NCI-H1092 (cell line): ENCODE results near the gene ADPRHL1.
"Not testable (repeated sequence)": the region's sequence is repeated elsewhere in the genome, so short reads cannot be mapped to it uniquely, and the experiment has no call there.

Experiments
- DNase-seq: peaks from one replicate; lab custom pipeline; 2025; lab: John Stamatoyannopoulos, UW

Gene ADPRHL1

DNA sequence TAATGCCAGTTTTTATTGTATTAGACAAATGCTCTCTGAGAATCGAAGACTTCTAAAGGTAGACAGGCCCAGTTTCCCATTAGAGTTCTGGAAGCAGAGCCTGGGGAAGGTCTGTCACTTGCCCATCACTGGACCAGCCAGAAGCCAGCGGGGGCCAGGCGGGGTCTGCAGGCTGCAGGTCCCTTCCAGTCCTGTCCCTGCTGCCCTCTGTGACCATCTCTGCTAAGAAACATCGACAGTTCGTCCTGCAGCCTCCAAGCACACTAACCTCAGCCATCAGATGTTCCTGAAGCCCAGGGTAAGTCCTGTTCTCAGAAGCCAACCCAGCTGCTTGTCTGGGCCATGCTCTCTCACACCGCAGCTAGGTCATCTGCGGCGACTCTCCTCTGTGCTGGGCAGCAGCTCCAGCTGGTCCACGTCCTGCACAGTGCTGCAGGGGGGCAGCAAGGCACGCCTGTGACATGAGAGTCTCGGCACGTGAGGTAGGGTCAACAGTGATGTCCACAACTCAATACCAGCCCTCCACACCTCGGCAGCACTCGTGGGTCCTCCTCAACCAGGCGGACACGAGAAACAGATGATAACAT, 2.9 kb upstream of the ADPRHL1 start:
- DNase-seq, result no peak

DNA sequence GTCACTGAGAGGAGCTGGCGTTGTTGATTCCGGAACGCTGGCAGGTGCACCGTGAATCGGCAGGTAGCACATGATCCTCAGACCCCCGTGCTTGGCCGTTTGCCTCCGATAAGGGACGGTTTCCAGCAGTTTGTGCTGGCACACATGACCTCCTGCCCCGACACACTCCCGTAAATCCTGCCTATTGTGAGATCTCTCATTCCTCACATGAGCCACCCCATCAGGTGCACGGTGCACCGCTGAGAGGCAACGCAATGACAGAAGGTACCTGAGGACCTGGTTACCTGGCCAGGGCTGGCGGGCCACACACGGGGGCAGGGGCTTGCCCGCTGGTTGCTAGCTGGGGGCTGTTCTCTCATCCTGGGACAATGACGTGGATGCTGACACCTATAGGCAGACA, 2.1 kb upstream of the ADPRHL1 start:
- no peak for DNase-seq

DNA sequence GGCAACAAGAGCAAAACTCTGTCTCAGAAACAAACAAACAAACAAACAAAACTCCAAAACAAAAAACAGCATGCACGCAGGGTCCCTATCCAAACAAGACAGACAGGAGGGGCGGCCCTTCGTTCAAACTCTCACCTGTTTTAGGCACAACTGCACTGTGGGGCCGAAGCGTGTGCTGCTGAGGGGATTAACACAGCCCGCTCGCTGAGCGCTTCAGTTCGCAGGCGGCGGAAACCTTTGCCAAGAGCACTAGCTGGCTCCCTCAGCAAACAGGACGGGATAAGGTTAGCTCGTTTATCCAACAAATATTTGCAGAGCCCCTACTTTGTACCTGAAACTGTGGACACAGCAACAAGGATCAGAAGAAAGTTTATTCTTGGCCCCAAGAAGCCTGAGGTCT, 1.6 kb upstream of the ADPRHL1 start:
- peak; percentile 13 for DNase-seq

DNA sequence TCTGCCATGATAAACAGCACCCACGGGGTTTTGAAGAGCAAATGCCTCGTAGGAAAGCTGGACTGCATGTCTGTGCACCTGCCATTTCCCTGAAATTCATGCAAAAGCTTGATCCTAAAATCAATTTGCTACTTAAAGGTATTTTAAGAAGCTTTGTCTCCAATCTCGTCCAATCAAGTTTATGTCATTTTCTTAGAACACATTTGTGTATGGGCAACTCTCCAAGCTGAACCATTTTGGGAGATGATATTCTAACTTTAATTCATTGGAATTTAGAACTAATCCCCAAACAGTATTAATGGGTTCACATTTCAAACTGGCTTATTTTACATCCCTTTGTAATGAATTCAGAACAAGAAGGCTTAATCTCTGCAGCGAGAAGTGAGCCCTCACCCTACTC, 822 bp downstream of the ADPRHL1 start:
- DNase-seq, result no peak

DNA sequence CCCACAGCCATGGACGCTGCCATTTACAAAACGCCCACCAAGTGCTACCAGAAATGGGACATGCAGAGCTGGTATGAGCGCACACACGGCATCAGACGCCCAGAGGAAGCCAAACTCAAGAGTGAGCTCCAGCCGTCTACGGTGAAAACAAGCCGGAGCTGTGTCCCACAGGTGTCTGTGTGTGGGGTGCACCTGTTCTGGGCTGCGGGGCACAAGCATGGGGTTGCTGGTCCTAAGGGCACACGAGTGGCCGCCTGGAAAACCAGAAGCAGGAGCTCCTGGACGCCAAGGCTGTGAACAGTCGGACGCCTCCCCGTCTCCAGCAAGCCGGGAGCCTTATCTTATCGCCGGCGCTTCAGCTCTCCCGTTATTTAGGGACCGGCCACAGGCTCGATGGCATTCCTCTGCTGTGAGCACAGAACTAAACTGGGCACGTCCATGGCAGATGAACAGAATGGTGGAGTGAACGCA, 1.3 kb downstream of the ADPRHL1 start:
- DNase-seq, result no peak

DNA sequence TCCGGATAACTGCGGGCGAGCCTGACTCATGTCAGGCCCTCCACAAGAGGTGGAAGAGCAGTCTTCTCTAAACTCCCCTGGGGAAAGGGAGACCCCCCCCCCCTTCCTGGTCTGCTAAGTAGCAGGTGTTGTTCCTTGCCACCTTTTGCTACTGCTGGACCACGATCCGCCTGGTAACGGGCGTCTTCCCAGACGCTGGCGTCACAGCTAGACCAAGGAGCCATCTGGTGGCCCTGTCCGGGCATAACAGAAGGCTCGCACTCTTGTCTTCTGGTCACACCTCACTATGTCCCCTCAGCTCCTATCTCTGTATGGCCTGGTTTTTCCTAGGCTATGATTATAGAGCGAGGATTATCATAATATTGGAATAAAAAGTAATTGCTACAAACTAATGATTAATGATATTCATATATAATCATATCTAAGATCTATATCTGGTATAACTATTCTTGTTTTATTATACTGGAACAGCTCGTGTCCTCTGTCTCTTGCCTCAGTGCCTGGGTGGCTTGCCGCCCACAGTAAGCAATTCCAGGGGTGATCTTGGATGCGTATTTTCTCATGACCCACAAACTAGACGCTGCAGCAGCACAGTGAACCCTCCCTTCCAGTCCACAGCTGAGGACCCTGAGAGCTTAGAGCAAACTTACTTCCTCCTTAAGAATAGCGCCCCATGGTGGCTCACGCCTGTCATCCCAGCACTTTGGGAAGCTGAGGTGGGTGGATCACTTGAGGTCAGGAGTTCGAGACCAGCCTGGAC, 2.2 kb downstream of the ADPRHL1 start:
- peak; percentile 30 for DNase-seq

DNA sequence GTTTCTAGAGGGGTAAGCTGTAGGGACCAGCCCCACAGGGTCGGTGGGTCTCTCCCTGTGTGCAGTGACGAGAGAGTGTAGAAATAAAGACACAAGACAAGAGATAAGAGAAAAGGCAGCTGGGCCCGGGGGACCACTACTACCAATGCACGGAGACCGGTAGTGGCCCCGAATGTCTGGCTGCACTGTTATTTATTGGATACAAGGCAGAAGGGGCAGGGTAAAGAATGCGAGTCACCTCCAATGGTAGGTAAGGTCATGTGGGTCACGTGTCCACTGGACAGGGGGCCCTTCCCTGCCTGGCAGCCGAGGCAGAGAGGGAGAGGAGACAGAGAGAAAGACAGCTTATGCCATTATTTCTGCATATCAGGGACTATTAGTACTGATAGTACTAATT, 2.9 kb downstream of the ADPRHL1 start:
- not testable (repeated sequence) for DNase-seq

DNA sequence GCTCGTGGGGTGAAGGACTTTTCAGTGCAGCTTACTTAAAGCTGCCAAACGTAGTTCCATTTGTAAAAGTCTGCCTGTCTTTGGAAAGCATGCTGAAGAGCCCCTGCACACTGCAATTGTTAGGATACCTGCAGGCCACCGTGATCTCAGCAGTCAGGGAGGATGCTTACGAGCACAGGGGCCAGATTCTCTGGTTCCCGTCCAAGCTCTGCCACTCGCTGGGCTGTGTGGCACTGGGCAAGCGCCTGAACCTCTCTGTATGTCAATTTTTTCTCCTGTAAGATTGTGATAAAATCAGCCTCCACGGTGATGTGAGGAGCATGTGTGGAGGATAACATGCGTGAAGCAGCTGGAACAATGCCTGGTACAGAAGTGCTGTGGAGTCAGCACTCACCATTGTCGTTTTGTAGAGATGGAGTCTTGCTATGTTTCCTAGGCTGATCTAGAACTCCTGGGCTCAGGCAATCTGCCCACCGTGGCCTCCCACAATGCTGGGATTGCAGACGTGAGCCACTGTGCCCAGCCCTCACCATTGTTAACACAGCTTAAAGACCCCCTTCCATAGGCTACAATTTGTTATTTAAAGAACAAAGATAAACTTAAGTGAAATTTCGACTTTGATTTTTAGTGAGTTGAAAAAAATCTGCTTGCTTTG, 3.5 kb downstream of the ADPRHL1 start:
- DNase-seq, result no peak

DNA sequence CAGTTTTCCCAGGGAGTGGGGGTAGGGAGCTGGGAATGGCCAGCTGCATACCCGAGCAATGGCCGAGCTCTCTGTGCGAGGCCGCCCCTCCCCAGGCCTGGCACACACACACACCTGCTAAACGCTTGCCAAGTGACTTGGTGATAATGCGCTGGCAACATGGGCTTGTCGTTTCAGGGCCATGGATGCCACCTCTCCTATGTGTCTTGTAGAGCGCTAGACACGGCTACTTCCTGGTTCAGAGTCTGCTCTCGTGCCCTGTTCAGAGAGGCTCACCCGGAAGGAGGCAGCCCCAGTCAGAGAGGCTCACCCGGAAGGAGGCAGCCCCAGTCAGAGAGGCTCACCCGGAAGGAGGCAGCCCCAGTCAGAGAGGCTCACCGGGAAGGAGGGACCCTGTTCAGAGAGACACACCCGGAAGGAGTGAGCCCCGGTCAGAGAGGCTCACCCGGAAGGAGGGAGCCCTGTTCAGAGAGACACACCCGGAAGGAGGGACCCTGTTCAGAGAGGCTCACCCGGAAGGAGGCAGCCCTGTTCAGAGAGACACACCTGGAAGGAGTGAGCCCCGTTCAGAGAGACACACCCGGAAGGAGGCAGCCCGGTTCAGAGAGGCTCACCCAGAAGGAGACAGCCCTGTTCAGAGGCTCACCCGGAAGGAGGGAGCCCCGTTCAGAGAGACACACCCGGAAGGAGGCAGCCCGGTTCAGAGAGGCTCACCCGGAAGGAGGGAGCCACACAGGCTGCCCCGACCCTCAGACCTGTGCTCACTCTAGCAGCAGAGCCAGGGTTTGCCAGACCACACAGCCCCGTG, 4.2 kb downstream of the ADPRHL1 start:
- peak; percentile 97 for DNase-seq

DNA sequence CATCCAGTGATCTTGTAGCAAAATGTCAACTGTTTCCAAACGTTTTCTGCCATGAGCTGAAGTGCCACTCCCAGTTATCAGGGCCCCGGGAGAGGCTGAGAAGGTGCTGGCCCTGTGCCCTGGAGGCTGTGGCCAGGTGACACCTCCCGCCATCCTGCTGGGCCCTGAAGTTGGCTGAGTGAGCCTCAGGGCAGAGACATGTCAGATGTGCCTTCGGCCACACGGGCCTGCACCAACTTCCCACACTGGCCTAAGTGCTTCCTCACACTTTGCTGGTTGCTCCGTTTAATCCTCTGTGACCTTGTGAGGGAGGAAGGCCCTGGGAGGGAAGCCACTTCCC, 4.8 kb downstream of the ADPRHL1 start:
- no peak for DNase-seq

DNA sequence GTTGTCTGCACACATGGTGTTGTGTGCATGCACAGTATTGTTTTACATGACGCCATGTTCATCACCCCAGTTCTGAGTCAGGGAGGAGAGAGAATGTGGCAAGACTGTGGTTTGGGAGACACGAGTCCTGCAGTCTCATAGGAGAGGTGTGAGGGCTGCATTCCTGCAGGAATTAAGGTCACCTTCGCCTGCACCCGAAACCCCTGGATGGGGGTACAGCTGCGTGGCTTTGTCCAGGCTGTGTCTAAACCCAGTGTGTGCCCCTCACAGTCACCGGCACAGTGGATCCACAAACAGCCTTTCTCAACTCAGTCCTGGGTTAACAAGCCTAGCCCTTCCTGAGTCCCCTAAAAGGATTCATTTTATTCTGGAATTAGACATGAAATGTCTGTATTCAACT, 5.7 kb downstream of the ADPRHL1 start:
- DNase-seq, result no peak

DNA sequence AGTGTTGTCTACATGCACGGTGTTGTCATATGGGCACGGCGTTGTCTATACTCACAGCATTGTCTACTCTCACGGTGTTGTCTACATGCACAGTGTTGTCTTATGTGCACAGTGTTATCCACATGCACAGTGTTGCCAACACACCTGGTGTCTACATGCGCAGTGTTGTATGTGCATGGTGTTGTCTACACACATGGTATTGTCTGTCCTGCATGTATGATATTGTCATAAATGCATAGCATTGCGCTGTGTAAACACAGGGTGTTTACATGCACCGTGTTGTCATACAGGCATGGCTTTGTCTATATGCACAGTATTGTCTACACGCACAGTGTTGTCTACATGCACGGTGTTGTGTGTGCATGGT, 6.8 kb downstream of the ADPRHL1 start:
- no peak for DNase-seq

DNA sequence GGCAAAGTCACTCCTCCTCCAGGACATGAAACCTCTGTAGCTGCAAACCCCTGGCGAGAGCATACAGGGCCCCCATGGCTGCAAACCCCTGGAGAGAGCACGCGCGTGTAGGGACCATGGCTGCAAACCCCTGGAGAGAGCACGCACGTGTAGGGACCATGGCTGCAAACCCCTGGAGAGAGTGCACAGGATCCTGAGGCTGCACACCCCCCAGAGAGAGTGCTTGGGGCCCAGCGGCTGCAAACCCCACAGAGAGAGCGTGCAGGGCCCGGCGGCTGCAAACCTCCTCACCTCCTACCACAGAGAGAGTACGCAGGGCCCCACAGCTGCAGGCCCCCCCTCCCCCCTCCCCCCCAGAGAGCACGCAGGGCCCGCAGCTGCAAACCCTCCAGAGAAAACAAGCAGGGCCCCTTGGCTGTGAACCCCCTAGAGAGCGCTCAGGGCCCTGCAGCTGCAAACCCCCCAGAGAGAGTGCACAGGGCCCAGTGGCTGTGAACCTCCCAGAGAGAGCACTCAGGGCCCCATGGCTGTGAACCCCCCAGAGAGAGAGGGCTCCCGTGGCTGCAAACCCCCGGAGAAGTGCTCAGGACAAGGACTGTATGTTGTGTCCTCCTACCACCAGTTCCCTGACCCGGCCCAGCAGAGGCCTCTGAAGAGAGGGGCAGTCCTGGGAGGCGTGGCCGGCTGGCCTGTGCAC, 7.3 kb downstream of the ADPRHL1 start:
- no peak for DNase-seq

DNA sequence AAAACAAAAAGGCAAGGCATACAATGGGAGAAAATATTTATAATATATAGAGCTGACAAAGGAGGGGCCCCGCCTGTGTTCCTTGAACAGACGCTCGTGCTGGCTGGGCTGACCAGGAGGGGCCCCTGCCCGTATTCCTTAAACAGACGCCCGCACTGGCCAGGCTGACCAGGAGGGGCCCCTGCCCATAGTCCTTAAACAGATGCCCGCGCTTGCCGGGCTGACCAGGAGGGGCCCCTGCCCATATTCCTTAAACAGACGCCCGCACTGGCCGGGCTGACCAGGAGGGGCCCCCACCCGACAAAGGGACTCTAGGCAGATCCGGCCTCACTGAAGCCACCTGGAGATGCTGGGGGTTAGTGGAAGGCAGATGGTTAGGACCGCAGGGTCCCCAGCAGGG, 9.3 kb downstream of the ADPRHL1 start:
- no peak for DNase-seq

DNA sequence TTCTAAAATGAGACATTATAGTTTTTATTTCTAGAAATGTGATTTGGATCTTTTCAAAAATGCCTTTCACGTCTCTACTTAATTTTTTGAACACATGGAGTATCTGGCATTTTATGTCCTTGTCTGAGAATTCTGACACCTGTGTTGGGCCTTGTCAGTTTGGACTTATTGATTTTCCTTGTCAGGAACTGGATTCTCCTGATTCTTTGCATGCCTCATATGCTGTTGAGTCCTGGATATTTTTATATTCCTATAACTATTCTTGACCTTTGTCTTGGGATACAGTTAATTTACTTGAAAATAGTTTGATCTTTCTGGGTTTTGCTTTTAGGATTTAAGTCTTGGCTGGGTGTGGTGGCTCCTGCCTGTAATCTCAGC, 10.3 kb downstream of the ADPRHL1 start:
- DNase-seq, result no peak

DNA sequence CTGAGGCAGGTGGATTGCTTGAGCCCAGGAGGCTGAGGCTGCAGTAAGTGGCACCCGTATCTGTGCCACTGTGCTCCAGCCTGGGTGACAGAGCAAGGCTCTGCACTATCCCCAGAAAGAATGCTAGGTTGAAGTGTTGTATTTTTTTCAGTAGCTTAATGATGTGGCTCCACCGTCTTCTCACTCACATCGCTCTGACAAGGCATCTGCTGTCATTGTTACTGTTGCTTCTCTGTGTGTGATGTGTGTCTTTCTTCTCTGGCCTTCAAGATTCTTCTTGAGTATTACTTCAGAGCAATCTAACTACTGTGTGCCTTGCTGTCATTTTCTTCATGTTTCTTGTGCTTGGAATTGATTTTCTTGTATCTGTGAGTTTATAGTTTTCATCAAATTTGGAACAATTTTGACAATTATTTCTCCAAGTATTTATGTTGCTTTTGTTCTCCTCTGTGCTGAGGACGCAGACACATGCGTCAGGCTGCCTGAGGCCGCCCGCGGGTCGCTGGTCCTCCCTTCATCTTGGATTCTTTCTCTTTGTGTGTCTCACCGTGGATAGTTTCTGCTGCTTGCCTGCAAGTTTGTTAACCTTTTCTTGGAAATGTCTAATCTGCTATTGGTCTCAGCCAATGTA, 10.8 kb downstream of the ADPRHL1 start:
- DNase-seq, result no peak

DNA sequence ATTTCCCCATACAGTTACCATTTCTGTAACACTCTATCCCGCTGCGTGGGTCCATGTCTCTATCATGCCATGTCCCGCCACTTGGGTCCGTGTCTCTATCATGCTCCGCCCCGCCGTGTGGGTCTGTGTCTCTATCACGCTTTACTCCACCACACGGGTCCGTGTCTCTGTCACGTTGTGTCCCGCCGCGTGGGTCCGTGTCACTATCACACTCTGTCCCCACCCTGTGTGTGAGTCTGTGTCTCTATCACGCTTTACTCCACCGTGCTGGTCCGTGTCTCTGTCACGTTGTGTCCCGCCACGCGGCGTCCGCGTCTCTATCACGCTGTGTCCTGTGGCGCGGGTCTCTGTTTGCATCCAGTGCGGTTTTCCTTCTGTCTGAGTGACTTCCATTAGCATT, 11.6 kb downstream of the ADPRHL1 start:
- no peak for DNase-seq

DNA sequence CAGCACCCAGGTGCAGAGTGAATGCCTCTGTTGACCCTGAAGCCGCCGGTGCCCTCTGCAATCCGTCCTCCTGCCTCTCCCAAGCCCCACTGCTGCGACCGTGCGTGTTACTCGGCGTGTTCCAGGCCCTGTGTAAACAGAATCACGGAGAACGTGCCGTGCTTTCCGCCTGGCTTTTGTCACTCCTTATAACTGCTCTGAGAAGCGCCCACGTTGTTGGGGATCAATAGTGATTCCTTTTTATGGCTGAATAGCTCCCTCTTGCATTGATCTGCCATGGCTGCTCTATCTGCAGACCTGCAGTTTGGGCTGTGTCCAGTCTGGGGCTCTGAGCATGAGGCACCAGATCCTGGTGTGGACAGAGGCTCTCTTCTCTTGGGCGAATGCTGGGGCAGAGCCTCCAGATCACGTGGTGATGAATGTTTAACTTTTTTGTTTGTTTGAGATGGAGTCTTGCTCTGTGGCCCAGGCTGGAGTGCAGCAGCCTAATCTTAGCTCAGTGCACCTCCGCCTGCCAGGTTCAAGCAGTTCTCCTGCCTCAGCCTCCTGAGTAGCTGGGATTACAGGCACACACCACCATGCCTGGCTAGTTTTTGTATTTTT, 15.8 kb downstream of the ADPRHL1 start:
- DNase-seq, result no peak

DNA sequence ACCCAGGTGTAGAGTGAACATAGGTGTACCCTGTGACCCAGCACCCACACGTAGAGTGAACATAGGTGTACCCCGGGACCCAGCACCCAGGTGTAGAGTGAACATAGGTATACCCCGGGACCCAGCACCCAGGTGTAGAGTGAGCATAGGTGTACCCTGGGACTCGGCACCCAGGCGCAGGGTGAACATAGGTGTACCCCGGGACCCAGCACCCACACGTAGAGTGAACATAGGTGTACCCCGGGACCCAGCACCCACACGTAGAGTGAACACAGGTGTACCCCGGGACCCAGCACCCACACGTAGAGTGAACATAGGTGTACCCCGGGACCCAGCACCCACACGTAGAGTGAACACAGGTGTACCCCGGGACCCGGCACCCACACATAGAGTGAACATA, 16.4 kb downstream of the ADPRHL1 start:
- DNase-seq, result not testable (repeated sequence)

DNA sequence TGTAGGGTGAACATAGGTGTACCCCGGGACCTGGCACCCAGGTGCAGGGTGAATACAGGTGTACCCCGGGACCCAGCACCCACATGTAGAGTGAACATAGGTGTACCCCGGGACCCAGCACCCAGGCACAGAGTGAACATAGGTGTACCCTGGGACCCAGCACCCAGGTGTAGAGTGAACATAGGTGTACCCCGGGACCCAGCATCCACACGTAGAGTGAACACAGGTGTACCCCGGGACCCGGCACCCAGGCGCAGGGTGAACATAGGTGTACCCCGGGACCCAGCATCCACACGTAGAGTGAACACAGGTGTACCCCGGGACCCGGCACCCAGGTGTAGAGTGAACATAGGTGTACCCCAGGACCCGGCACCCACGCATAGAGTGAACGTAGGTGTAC, 17.4 kb downstream of the ADPRHL1 start:
- DNase-seq, result not testable (repeated sequence)

DNA sequence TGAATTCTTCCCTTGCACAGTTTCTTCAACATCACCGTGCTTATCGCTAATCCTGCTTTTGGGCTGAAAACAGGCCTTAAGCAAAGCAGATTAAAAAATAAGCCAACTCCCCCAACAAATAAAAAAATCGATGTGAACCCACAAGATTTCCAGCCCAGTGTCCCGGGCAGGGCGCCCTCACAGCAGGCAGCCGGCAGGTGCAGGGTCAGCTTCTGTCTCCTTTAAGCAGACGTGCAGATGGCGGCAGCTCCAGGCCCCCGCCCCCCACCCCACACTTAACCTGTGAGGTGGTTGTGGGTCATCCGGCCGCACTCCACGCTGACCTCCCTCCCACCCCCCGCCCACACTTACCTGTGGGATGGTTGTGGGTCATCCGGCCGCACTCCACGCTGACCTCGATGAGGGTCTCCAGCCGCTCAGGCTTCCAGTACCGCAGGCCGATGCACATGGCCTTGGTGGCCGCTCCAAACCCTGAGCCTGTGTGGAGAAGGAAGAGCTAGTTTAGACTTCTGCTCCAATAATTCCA, 19.8 kb downstream of the ADPRHL1 start:
- DNase-seq, result no peak
